HepG2 (cell line): Measurements from ENCODE around the gene MTUS2.

Source experiments
- EED ChIP-seq: sonication (generic); formaldehyde crosslinking; IDR thresholded peaks from 2 replicates; pipeline ENCODE4 v1.5.0; 2020; ENCODE audit warnings: mild to moderate bottlenecking, missing genetic modification reagents
- HCFC1 ChIP-seq: fragments of 150-350 bp; IDR thresholded peaks from 2 replicates; pipeline ENCODE4 v1.6.1; 2014; ENCODE audit warnings: low read depth, low read length

DNA sequence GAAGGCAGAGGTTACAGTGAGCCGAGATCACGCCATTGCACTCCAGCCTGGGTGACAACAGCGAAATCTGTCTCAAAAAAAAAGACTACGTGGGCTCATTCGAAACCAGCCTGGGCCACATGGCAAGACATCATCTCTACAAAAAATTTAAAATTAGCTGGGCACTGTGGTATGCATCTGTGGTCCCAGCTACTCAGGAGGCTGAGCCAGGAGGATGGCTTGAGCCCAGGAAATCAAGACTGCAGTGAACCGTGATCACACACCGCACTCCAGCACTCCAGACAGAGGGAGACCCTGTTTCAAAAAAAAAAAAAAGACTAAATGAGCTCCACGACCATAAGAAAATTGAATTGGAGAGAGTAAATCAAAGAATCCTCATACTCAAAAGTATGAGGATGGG, 722.2 kb downstream of the MTUS2 start:
- no peak for TF ChIP-seq EED
- TF ChIP-seq HCFC1 = no peak
